Motor neuron (in vitro differentiated cells): Measurements from ENCODE around the gene SSBP3. TPM values are rescaled to one million over a fixed set of nuclear protein-coding genes. Genes with fewer than 3 reads are reported as not detected.

Experiments
- ATAC-seq, 8 experiments: fragments of 200-7000 bp; cut with Tn5 transposase; replicated peaks in 6 of 8; 2 replicates each; pipeline ENCODE4 v1.8.0; 2021; ENCODE audit warnings: mild to moderate bottlenecking in 8 of 8, moderate library complexity in 8 of 8
- H3K27ac ChIP-seq, 2 donors: fragments of 250-450 bp; sonication (Bioruptor Pico); 2 replicates each; pipeline ENCODE4 v1.9.0; 2021; ENCODE audit warnings: antibody characterized with exemption in 2 of 2, mild to moderate bottlenecking in 2 of 2, moderate library complexity in 1 of 2
- H3K4me1 ChIP-seq, 2 donors: fragments of 250-450 bp; sonication (Bioruptor Pico); replicated peaks in 1 of 2; 2 replicates each; pipeline ENCODE4 v1.6.1; 2021; ENCODE audit warnings: antibody characterized with exemption in 2 of 2, mild to moderate bottlenecking in 2 of 2, moderate library complexity in 1 of 2
- H3K4me3 ChIP-seq, 5 donors: fragments of 250-450 bp; sonication (Bioruptor Pico); 2 replicates each; pipeline ENCODE4 v1.9.0; 2021; ENCODE audit warnings: antibody characterized with exemption in 5 of 5, mild to moderate bottlenecking in 5 of 5, moderate library complexity in 4 of 5
- WGBS, 10 experiments: fragments of 450-650 bp; shearing (Covaris generic); methylation state at CpG; one replicate each; pipeline ENCODE4 v1.0.0; 2022; 5-methylcytosine and 5-hydroxymethylcytosine counted together
- in situ Hi-C, 9 experiments: fragments of 400-800 bp; cut with MboI; loops; one replicate each; pipeline ENCODE4 v1.15.0; 2021; ENCODE audit warnings: low sequenced_read_pairs in 9 of 9, low pct_unique_long_range_greater_than_20kb in 2 of 9; ENCODE audit not compliant: unreplicated experiment in 9 of 9
- total RNA-seq, 8 experiments: library from RNA; unstranded; fragments of 300-600 nt; gene quantifications; 2 replicates each; pipeline versions ENCODE4 v1.2.3 to v1.2.4, GENCODE V29; 2022

The SSBP3 gene
- total RNA-seq, 8 experiments from 2014 or later: 11.3 to 183 (median 60.4) TPM

- H3K4me3 ChIP-seq: no peak overlapping the region
- H3K4me1 ChIP-seq: peaks cover 0 to 12% of the 10 kb centered on the region in 2 donors
- no peak overlapping the region for H3K27ac ChIP-seq
- in situ Hi-C loops: no loop called here
- WGBS, 10 experiments: 60 to 100% (median 93%) methylated on average over 1 to 3 of the region's 3 CpGs; no CpG with 5 or more reads in 1 of the 10 experiments
- ATAC-seq: no peak
Observed at GRCh38 chr1:54385727-54386022, 20.5 kb downstream of the SSBP3 start.

- Histone ChIP-seq H3K4me3 (no peak overlapping the region), H3K4me1 (peaks cover 2 to 16% of the 10 kb centered on the region in 2 donors), H3K27ac (no peak overlapping the region)
- in situ Hi-C loops: no loop called here
- ATAC-seq: peak in 2 of 8 experiments; percentile 93 to 97
- WGBS, 10 experiments: 20 to 100% (median 71%) methylated on average over 1 to 7 of the region's 7 CpGs
Observed at GRCh38 chr1:54384918-54385726, 21.1 kb downstream of the SSBP3 start.

- in situ Hi-C loops: no loop called here
Observed at GRCh38 chr1:54384471-54384870, 21.7 kb downstream of the SSBP3 start.

GRCh38 chr1:54381524-54381923 is 24.7 kb downstream of the SSBP3 start:
- 60 to 100% (median 91%) methylated on average over 1 to 4 of the region's 4 CpGs; no CpG with 5 or more reads in 2 of the 10 experiments for WGBS, 10 experiments
- in situ Hi-C loops: no loop called here

More at GRCh38 chr1:54384471-54384870, 21.7 kb downstream of the SSBP3 start:
- WGBS, 10 experiments: 80 to 100% (median 98%) methylated on average over 1 to 2 of the region's 2 CpGs; no CpG with 5 or more reads in 4 of the 10 experiments
- H3K4me1 ChIP-seq: peaks cover 9 to 22% of the 10 kb centered on the region in 2 donors
- no peak overlapping the region for H3K4me3 ChIP-seq
- ATAC-seq: peak in 1 of 8 experiments; percentile 18
- H3K27ac ChIP-seq: no peak overlapping the region

GRCh38 chr1:54380290-54380882 is 25.8 kb downstream of the SSBP3 start:
- Histone ChIP-seq H3K4me3 (no peak overlapping the region), H3K27ac (no peak overlapping the region), H3K4me1 (peaks cover 48 to 51% of the 10 kb centered on the region in 2 donors)
- in situ Hi-C loops: no loop called here
- ATAC-seq: no peak
- 23 to 87% (median 78%) methylated on average over 6 to 11 of the region's 15 CpGs; no CpG with 5 or more reads in 5 of the 10 experiments for WGBS, 10 experiments

More at GRCh38 chr1:54381524-54381923, 24.7 kb downstream of the SSBP3 start:
- H3K4me1 ChIP-seq: peaks cover 36 to 40% of the 10 kb centered on the region in 2 donors
- H3K4me3 ChIP-seq: no peak overlapping the region
- no peak for ATAC-seq
- H3K27ac ChIP-seq: no peak overlapping the region

- Histone ChIP-seq H3K27ac (peak overlapping the region in 1 of 2 donors; percentile 86), H3K4me3 (no peak overlapping the region), H3K4me1 (peaks cover 55 to 58% of the 10 kb centered on the region in 2 donors)
- peak in 2 of 8 experiments; percentile 14 to 24 for ATAC-seq
- WGBS, 10 experiments: 53 to 100% (median 85%) methylated on average over 1 to 12 of the region's 23 CpGs; no CpG with 5 or more reads in 3 of the 10 experiments
- in situ Hi-C loops: no loop called here
Observed at GRCh38 chr1:54379555-54380289, 26.5 kb downstream of the SSBP3 start.

GRCh38 chr1:54378874-54379554 is 27.2 kb downstream of the SSBP3 start:
- Histone ChIP-seq H3K4me1 (peaks cover 58 to 65% of the 10 kb centered on the region in 2 donors), H3K27ac (peak overlapping the region; percentile 66 to 86), H3K4me3 (no peak overlapping the region)
- in situ Hi-C loops: no loop called here
- WGBS, 10 experiments: 51 to 100% (median 67%) methylated on average over 1 to 11 of the region's 16 CpGs; no CpG with 5 or more reads in 3 of the 10 experiments
- peak in 1 of 8 experiments; percentile 30 for ATAC-seq

GRCh38 chr1:54378157-54378873 is 27.9 kb downstream of the SSBP3 start:
- peak in 5 of 8 experiments; percentile 70 to 84 (median 77) for ATAC-seq
- peaks cover 59 to 71% of the 10 kb centered on the region in 2 donors for H3K4me1 ChIP-seq
- in situ Hi-C loops: no loop called here
- H3K4me3 ChIP-seq: no peak overlapping the region
- 18 to 95% (median 59%) methylated on average over 1 to 8 of the region's 17 CpGs for WGBS, 10 experiments
- H3K27ac ChIP-seq: peak overlapping the region; percentile 66 to 86

- Histone ChIP-seq H3K4me1 (peaks cover 63 to 77% of the 10 kb centered on the region in 2 donors), H3K27ac (peak overlapping the region; percentile 18 to 25), H3K4me3 (no peak overlapping the region)
- in situ Hi-C loops: no loop called here
- WGBS, 10 experiments: 58 to 100% (median 80%) methylated on average over 1 to 8 of the region's 8 CpGs; no CpG with 5 or more reads in 2 of the 10 experiments
- no peak for ATAC-seq
Observed at GRCh38 chr1:54377040-54377691, 29.0 kb downstream of the SSBP3 start.

- peak in 5 of 8 experiments; percentile 25 to 57 (median 33) for ATAC-seq
- H3K27ac ChIP-seq: peak overlapping the region in 1 of 2 donors; percentile 25
- WGBS, 10 experiments: 14 to 100% (median 74%) methylated on average over 1 to 7 of the region's 7 CpGs; no CpG with 5 or more reads in 2 of the 10 experiments
- peaks cover 63 to 77% of the 10 kb centered on the region in 2 donors for H3K4me1 ChIP-seq
- no peak overlapping the region for H3K4me3 ChIP-seq
- in situ Hi-C loops: no loop called here
Observed at GRCh38 chr1:54376430-54377039, 29.7 kb downstream of the SSBP3 start.

- 25% methylated on average over 2 of the region's 8 CpGs; no CpG with 5 or more reads in 9 of the 10 experiments for WGBS, 10 experiments
- in situ Hi-C loops: no loop called here
- Histone ChIP-seq H3K4me1 (peaks cover 63 to 77% of the 10 kb centered on the region in 2 donors), H3K4me3 (no peak overlapping the region), H3K27ac (peak overlapping the region; percentile 6 to 12)
- ATAC-seq: peak in 6 of 8 experiments; percentile 39 to 59 (median 45)
Observed at GRCh38 chr1:54375712-54376429, 30.3 kb downstream of the SSBP3 start.
